Measurements from ENCODE around the gene TALDO1.

The TALDO1 gene

DNA sequence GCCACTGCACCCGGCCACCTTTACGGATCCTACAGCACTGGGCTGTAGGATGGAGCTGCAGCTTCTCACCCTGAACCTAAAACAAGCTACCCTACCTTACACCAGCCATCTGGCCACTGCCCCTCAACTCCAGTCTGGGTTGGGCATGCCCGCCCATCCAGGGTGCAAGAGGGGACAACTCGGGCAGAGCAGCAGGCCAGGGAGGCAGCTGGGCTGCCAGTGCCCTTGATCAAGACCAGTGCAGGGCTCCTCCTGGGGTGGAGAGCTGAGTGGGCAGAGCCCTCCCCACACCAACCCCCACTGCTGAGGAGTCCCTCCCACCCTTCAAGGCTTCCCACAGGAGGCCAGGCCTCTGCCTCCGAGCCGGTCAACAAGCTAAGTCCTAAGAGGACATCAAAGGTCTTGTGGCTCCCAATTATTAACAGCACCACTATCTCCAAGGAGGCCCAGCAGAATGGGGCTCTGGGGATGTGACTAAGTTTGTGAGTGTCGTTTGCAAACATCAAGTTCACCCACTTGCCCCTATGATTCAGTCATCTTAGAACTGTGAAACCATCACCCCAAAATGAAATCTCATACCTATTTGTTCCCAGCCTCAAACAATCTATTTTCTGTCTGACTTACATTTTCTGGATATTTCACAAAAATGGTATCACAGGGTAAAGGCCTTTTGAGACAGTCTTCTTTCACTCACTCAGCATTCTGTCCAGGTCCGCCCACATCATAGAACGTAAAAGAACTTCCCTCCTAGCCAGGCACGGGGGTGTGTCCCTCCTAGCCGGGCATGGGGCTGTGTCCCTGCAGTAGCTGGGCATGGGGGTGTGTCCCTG lies 19.1 kb downstream of the TALDO1 start:
- TF ChIP-seq, protein P1, sequence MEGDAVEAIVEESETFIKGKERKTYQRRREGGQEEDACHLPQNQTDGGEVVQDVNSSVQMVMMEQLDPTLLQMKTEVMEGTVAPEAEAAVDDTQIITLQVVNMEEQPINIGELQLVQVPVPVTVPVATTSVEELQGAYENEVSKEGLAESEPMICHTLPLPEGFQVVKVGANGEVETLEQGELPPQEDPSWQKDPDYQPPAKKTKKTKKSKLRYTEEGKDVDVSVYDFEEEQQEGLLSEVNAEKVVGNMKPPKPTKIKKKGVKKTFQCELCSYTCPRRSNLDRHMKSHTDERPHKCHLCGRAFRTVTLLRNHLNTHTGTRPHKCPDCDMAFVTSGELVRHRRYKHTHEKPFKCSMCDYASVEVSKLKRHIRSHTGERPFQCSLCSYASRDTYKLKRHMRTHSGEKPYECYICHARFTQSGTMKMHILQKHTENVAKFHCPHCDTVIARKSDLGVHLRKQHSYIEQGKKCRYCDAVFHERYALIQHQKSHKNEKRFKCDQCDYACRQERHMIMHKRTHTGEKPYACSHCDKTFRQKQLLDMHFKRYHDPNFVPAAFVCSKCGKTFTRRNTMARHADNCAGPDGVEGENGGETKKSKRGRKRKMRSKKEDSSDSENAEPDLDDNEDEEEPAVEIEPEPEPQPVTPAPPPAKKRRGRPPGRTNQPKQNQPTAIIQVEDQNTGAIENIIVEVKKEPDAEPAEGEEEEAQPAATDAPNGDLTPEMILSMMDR (conservative IDR thresholded peaks at IDR 0.05; ENCODE audit: low read length), result no peak
- no peak for DNase-seq (ENCODE audit: low read depth)
- no peak overlapping the region for H3K4me3 ChIP-seq (ENCODE audit: low read length)

GRCh38 chr11:766936-767210 lies 19.6 kb downstream of the TALDO1 start:
- no peak overlapping the region for H3K4me3 ChIP-seq (ENCODE audit: low read length)
- TF ChIP-seq, protein P1 (conservative IDR thresholded peaks at IDR 0.05; ENCODE audit: low read length), result no peak
- no peak for DNase-seq (ENCODE audit: low read depth)

DNA sequence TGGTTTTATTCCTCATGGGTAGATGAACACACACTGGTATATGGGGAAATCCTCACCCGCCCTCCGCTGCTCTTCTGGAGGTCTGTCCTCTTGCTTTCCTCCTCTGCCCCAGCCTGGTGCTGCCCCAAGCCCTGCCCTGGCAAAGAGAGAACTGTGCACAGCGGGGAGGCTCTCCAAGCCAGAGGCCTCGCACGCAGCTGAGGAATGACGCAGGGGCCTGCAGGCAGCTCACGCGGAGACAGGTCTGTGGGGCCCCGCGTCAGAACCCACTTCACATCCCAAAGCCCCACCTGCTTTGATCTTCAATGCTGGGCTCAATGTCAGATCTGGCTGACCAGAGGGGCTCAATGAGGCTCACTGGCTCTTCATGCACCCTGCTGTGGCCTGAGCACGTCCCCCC lies 20.0 kb downstream of the TALDO1 start:
- no peak overlapping the region for H3K4me3 ChIP-seq (ENCODE audit: low read length)
- no peak for DNase-seq (ENCODE audit: low read depth)

GRCh38 chr11:769887-770641 lies 22.8 kb downstream of the TALDO1 start:
- no peak for DNase-seq (ENCODE audit: low read depth)
- no peak overlapping the region for H3K4me3 ChIP-seq (ENCODE audit: low read length)
- TF ChIP-seq, protein P1 (conservative IDR thresholded peaks at IDR 0.05; ENCODE audit: low read length), result no peak

More for the DNA sequence above, 20.0 kb downstream of the TALDO1 start:
- TF ChIP-seq, protein P1 (conservative IDR thresholded peaks at IDR 0.05; ENCODE audit: low read length), result no peak

DNA sequence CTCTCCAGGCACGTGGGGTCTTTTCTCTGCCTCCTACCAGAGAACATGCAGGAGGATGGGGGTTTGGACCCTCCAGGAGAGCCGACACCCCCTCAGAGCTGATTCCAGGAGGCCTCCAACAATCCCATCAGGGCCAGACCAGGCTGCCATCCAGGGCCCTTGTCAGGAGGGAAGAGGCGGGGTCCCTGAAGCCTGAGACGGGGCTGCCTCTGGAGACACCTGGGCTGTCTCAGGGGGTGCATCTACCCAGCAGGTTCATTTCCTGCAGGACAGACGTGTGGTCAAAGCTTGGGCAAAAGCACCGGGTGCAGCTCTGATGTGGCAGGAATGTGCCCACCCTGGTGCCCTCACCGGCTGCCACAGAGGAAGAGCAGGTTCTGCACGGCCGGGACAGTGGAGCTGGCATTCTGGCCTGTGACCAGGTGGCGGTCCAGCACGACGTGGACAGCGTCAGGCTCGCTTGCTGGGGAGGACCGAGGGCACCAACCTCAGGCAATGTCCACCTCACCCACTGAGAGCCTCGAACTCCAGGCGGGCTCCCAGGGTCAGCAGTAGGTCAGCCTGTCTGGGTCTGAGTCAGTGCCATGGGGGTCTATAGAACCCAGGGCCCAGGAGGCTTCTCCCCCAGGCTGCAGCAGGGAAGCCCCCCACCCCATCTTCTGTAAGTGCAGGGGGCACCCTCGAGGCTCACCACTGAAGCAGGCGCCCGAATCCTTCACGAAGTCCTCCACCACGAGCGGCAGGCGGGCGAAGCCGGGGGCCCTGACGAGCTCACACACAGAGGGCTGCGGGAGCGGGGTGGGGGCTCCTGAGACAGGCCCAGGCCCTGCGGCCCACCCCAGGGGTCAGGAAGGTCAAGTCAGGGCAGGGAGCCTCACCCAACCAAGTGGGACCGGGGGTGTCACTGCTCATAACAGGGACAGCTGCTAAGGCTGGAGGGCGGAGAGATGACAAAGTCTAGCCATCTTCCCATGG lies 23.7 kb downstream of the TALDO1 start:
- H3K4me3 ChIP-seq (ENCODE audit: low read length), result no peak overlapping the region
- TF ChIP-seq, protein P1 (conservative IDR thresholded peaks at IDR 0.05; ENCODE audit: low read length), result no peak
- DNase-seq (ENCODE audit: low read depth), result no peak

GRCh38 chr11:771617-772204 lies 24.4 kb downstream of the TALDO1 start:
- TF ChIP-seq, protein P1 (conservative IDR thresholded peaks at IDR 0.05; ENCODE audit: low read length), result no peak
- H3K4me3 ChIP-seq (ENCODE audit: low read length), result no peak overlapping the region
- DNase-seq (ENCODE audit: low read depth), result no peak

Data from AG10803 (cell line).